ENCODE measurements around the gene SLC22A2.

Gene SLC22A2

GRCh38 chr6:160264061-160264612 is 5.5 kb upstream of the SLC22A2 start:
- Histone ChIP-seq H3K36me3 (ENCODE audit: low read length) (no peaks in the 10 kb centered on the region), H3F3A (ENCODE audit: insufficient read depth) (no peaks in the 10 kb centered on the region), H3K79me2 (ENCODE audit: insufficient read depth, low read length) (no peaks in the 10 kb centered on the region), H3K27me3 (ENCODE audit: low read length) (no peaks in the 10 kb centered on the region), H3K4me3 (ENCODE audit: insufficient read depth, low read length, poor library complexity, severe bottlenecking) (no peak overlapping the region), H4K20me1 (ENCODE audit: low read depth, low read length) (no peaks in the 10 kb centered on the region), H2AFZ (ENCODE audit: low read depth, low read length, severe bottlenecking) (no peak overlapping the region), H3K4me2 (ENCODE audit: low read depth, low read length, poor library complexity, severe bottlenecking) (no peak overlapping the region), H3K9ac (ENCODE audit: low read length) (no peak overlapping the region), H3K9me2 (replicated peaks; ENCODE audit: insufficient read depth, low read length) (no peaks in the 10 kb centered on the region), H3K27ac (ENCODE audit: low read depth, low read length) (no peak overlapping the region), H3K9me3 (ENCODE audit: insufficient read depth, low read length) (no peaks in the 10 kb centered on the region)
- TF ChIP-seq CTCF (IDR thresholded peaks at IDR 0.05; ENCODE audit: insufficient read depth, low read length, poor library complexity, severe bottlenecking) (no peak), EZH2phosphoT487 (conservative IDR thresholded peaks at IDR 0.05; ENCODE audit: low read length) (no peak)

GRCh38 chr6:160263196-160263939 is 4.7 kb upstream of the SLC22A2 start:
- Histone ChIP-seq H4K20me1 (ENCODE audit: low read depth, low read length) (no peaks in the 10 kb centered on the region), H3F3A (ENCODE audit: insufficient read depth) (no peaks in the 10 kb centered on the region), H3K27ac (ENCODE audit: low read depth, low read length) (no peak overlapping the region), H3K27me3 (ENCODE audit: low read length) (no peaks in the 10 kb centered on the region), H3K4me2 (ENCODE audit: low read depth, low read length, poor library complexity, severe bottlenecking) (no peak overlapping the region), H3K4me3 (ENCODE audit: insufficient read depth, low read length, poor library complexity, severe bottlenecking) (no peak overlapping the region), H3K9me3 (ENCODE audit: insufficient read depth, low read length) (no peaks in the 10 kb centered on the region), H3K9me2 (replicated peaks; ENCODE audit: insufficient read depth, low read length) (no peaks in the 10 kb centered on the region), H3K36me3 (ENCODE audit: low read length) (no peaks in the 10 kb centered on the region), H3K79me2 (ENCODE audit: insufficient read depth, low read length) (no peaks in the 10 kb centered on the region), H3K9ac (ENCODE audit: low read length) (no peak overlapping the region), H2AFZ (ENCODE audit: low read depth, low read length, severe bottlenecking) (no peak overlapping the region)
- TF ChIP-seq CTCF (IDR thresholded peaks at IDR 0.05; ENCODE audit: insufficient read depth, low read length, poor library complexity, severe bottlenecking) = no peak
- no peak for TF ChIP-seq EZH2phosphoT487 (conservative IDR thresholded peaks at IDR 0.05; ENCODE audit: low read length)

GRCh38 chr6:160261991-160262680 is 3.5 kb upstream of the SLC22A2 start:
- Histone ChIP-seq H3K9me3 (ENCODE audit: insufficient read depth, low read length) (no peaks in the 10 kb centered on the region), H3F3A (ENCODE audit: insufficient read depth) (no peaks in the 10 kb centered on the region), H3K9me2 (replicated peaks; ENCODE audit: insufficient read depth, low read length) (no peaks in the 10 kb centered on the region), H3K4me3 (ENCODE audit: insufficient read depth, low read length, poor library complexity, severe bottlenecking) (no peak overlapping the region), H3K36me3 (ENCODE audit: low read length) (no peaks in the 10 kb centered on the region), H3K27me3 (ENCODE audit: low read length) (no peaks in the 10 kb centered on the region), H3K9ac (ENCODE audit: low read length) (no peak overlapping the region), H4K20me1 (ENCODE audit: low read depth, low read length) (no peaks in the 10 kb centered on the region), H3K4me2 (ENCODE audit: low read depth, low read length, poor library complexity, severe bottlenecking) (no peak overlapping the region), H3K27ac (ENCODE audit: low read depth, low read length) (no peak overlapping the region), H3K79me2 (ENCODE audit: insufficient read depth, low read length) (no peaks in the 10 kb centered on the region), H2AFZ (ENCODE audit: low read depth, low read length, severe bottlenecking) (no peak overlapping the region)
- TF ChIP-seq CTCF (IDR thresholded peaks at IDR 0.05; ENCODE audit: insufficient read depth, low read length, poor library complexity, severe bottlenecking) (no peak), EZH2phosphoT487 (conservative IDR thresholded peaks at IDR 0.05; ENCODE audit: low read length) (no peak)

All from SU-DHL-6 (cell line).